GM12875 (cell line): ENCODE results near the gene TMEM181.

Experiments used
- H3K4me3 ChIP-seq: one replicate; pipeline ENCODE4 v1.5.1; 2011; ENCODE audit warnings: low read depth, low read length, control low read depth
- CTCF ChIP-seq: IDR thresholded peaks from 2 replicates; pipeline ENCODE4 v1.5.1; 2011; ENCODE audit warnings: low read depth, mild to moderate bottlenecking, control low read depth, inconsistent platforms, low read length, moderate library complexity, borderline replicate concordance; ENCODE audit not compliant: insufficient read depth

TMEM181 gene

GRCh38 chr6:158625881-158626305, 66.0 kb downstream of the TMEM181 start:
- TF ChIP-seq CTCF = no peak

GRCh38 chr6:158626360-158627167, 66.7 kb downstream of the TMEM181 start:
- H3K4me3 ChIP-seq = no peak overlapping the region
- TF ChIP-seq CTCF = no peak

More at GRCh38 chr6:158625881-158626305, 66.0 kb downstream of the TMEM181 start:
- H3K4me3 ChIP-seq = no peak overlapping the region

GRCh38 chr6:158627168-158627939, 67.5 kb downstream of the TMEM181 start:
- no peak for TF ChIP-seq CTCF
- no peak overlapping the region for H3K4me3 ChIP-seq

GRCh38 chr6:158627940-158628211, 68.0 kb downstream of the TMEM181 start:
- no peak for TF ChIP-seq CTCF
- no peak overlapping the region for H3K4me3 ChIP-seq

GRCh38 chr6:158628542-158628941, 68.7 kb downstream of the TMEM181 start:
- no peak overlapping the region for H3K4me3 ChIP-seq
- TF ChIP-seq CTCF = no peak

- TF ChIP-seq CTCF = no peak
- H3K4me3 ChIP-seq = no peak overlapping the region
Observed at GRCh38 chr6:158629367-158630221, 69.7 kb downstream of the TMEM181 start.
